ENCODE measurements around the gene CTTN. TPM values are rescaled to one million over a fixed set of nuclear protein-coding genes. Genes with fewer than 3 reads are reported as not detected.

CTTN gene
- total and polyA plus RNA-seq, 2 experiments from 2014 or later = 72.5 to 245 TPM

- H3K27me3 ChIP-seq = no peaks in the 10 kb centered on the region
- TF ChIP-seq CTCF (IDR thresholded peaks at IDR 0.05; ENCODE audit: low read depth, low read length) = no peak
- no peaks in the 10 kb centered on the region for H3K4me1 ChIP-seq (ENCODE audit: low read depth)
- H3K27ac ChIP-seq = no peak overlapping the region
- H3K9me3 ChIP-seq (ENCODE audit: low read depth) = no peaks in the 10 kb centered on the region
- no peak for DNase-seq (ENCODE audit: low read depth in 1 of 2, low spot score in 1 of 2)
- H3K4me3 ChIP-seq = no peak overlapping the region
- peaks cover 67% of the 10 kb centered on the region for H3K36me3 ChIP-seq
Observed at GRCh38 chr11:70409871-70410270, 11.5 kb downstream of the CTTN start.

GRCh38 chr11:70410276-70411205 lies 12.2 kb downstream of the CTTN start:
- DNase-seq (ENCODE audit: low read depth in 1 of 2, low spot score in 1 of 2) = no peak
- H3K4me1 ChIP-seq (ENCODE audit: low read depth) = no peaks in the 10 kb centered on the region
- no peaks in the 10 kb centered on the region for H3K27me3 ChIP-seq
- peaks cover 71% of the 10 kb centered on the region for H3K36me3 ChIP-seq
- H3K4me3 ChIP-seq = no peak overlapping the region
- H3K27ac ChIP-seq = no peak overlapping the region
- H3K9me3 ChIP-seq (ENCODE audit: low read depth) = no peaks in the 10 kb centered on the region
- TF ChIP-seq CTCF (IDR thresholded peaks at IDR 0.05; ENCODE audit: low read depth, low read length) = no peak

GRCh38 chr11:70411713-70412452 lies 13.6 kb downstream of the CTTN start:
- H3K4me1 ChIP-seq (ENCODE audit: low read depth) = no peaks in the 10 kb centered on the region
- H3K36me3 ChIP-seq = peaks cover 71% of the 10 kb centered on the region
- H3K9me3 ChIP-seq (ENCODE audit: low read depth) = no peaks in the 10 kb centered on the region
- no peak for TF ChIP-seq CTCF (IDR thresholded peaks at IDR 0.05; ENCODE audit: low read depth, low read length)
- no peak overlapping the region for H3K27ac ChIP-seq
- H3K27me3 ChIP-seq = no peaks in the 10 kb centered on the region
- no peak for DNase-seq (ENCODE audit: low read depth in 1 of 2, low spot score in 1 of 2)
- H3K4me3 ChIP-seq = no peak overlapping the region

GRCh38 chr11:70413151-70413550 lies 14.8 kb downstream of the CTTN start:
- Histone ChIP-seq H3K36me3 (peaks cover 64% of the 10 kb centered on the region), H3K27me3 (no peaks in the 10 kb centered on the region), H3K4me3 (no peak overlapping the region), H3K27ac (no peak overlapping the region), H3K4me1 (ENCODE audit: low read depth) (no peaks in the 10 kb centered on the region), H3K9me3 (ENCODE audit: low read depth) (no peaks in the 10 kb centered on the region)
- no peak for DNase-seq (ENCODE audit: low read depth in 1 of 2, low spot score in 1 of 2)
- TF ChIP-seq CTCF (IDR thresholded peaks at IDR 0.05; ENCODE audit: low read depth, low read length) = no peak

- no peak for TF ChIP-seq CTCF (IDR thresholded peaks at IDR 0.05; ENCODE audit: low read depth, low read length)
- no peaks in the 10 kb centered on the region for H3K4me1 ChIP-seq (ENCODE audit: low read depth)
- H3K36me3 ChIP-seq = peaks cover 53% of the 10 kb centered on the region
- H3K27ac ChIP-seq = no peak overlapping the region
- H3K27me3 ChIP-seq = no peaks in the 10 kb centered on the region
- no peaks in the 10 kb centered on the region for H3K9me3 ChIP-seq (ENCODE audit: low read depth)
- H3K4me3 ChIP-seq = no peak overlapping the region
- no peak for DNase-seq (ENCODE audit: low read depth in 1 of 2, low spot score in 1 of 2)
Observed at GRCh38 chr11:70414341-70415100, 16.2 kb downstream of the CTTN start.

Measured in cardiac muscle cell (in vitro differentiated cells and primary cell).